T follicular helper cell (primary cell): ENCODE results near the gene CHCHD3.

ENCODE experiments used
- DNase-seq: peaks from one replicate; pipeline ENCODE4 v3.0.0-alpha.2; 2020; ENCODE audit warnings: low read depth

Gene CHCHD3

DNA sequence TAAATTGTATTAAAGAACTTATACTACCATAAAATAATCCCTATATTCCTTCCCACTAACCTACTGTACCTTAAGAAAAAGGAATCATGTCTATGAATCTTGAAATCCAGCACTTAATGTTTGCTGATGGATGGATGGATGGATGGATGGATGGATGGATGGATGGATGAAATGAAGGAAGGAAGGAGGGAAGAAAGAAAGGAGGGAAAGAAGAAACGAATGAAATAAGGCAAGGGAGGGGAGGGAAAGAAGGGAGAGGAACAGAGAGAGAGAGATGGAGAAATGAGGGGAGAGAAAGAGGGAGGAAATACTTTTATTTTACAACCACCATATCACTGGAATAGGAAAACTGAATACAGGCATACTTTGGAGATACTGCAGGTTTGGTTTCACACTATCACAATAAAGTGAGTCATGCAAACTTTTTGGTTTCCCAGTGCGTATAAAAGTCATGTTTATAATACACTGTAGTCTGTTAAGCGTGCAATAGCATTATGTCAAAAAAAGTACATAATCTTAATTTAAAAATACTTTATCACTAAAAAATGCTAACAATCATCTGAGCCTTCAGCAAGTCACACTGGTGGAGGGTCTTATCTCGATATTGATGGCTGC lies 219.8 kb downstream of the CHCHD3 start:
- no peak for DNase-seq

DNA sequence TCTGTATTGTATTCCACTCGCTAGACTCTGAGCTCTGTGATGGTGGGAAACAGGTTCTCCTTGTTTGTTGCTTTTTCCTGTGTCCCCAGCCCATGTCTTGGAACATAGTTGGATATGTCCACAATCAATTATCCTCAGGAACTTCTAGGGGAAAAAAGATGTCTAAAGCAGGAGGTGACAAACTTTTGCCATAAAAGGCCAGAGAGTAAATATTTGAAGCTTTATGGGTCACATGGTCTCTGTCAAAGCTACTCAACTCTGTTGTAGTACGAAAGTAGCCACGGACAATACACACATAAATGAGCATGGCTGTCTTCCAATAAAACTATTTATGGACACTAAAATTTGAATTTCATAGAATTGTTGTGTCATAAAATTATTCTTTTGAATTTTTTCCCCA lies 220.5 kb downstream of the CHCHD3 start:
- DNase-seq = no peak

DNA sequence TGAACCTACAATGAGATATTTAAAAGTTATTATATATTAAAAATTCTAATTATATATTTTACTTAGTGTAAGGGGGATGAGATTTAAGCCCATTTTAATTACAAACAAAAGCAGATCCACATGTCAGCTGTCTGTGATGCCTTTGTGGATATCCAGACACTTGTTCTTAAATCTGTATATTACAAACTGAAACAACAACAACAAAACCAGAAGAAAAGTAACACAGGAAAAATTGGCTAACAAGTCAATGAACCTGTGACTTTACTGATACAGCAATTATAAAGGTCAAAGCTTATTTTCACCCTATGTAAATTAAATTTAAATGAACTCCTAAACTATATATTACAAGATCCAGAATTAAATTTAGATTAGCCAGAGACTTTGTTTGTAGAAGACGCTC lies 222.7 kb downstream of the CHCHD3 start:
- no peak for DNase-seq

DNA sequence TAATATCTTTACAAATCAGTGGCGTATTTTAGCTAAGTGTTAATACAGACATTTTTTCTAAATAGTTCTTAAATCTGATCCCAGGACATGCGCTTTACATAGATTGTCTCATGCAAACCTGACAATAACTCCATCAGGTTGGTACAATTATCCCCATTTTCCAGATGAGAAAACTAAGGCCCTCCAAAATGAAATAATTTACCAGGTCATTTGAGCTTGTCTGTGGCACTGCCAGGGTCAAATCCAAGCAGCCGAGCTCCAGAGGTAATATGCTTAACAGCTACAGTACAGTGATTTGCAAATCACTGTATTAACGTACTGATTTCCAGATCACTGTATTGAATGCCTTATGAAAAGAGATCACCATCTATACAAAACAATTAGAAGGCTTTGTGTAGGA lies 223.1 kb downstream of the CHCHD3 start:
- DNase-seq = no peak

DNA sequence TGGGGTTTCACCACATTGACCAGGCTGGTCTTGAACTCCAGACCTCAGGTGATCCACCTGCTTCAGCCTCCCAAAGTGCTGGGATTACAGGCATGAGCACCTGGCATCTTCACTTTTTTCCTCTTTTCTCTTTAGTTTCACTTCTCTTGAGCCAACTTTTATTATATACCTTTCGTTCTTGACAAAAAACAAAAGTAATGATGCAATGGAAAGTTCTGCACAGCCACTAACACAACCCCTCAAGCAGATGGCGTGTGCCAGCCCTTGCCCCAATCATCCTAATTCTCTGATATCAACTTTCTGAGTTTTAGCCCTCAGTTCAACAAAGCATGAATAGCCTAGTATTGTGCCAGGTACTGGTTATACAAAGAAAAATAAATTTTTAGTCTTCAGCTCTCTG lies 223.6 kb downstream of the CHCHD3 start:
- DNase-seq = no peak

DNA sequence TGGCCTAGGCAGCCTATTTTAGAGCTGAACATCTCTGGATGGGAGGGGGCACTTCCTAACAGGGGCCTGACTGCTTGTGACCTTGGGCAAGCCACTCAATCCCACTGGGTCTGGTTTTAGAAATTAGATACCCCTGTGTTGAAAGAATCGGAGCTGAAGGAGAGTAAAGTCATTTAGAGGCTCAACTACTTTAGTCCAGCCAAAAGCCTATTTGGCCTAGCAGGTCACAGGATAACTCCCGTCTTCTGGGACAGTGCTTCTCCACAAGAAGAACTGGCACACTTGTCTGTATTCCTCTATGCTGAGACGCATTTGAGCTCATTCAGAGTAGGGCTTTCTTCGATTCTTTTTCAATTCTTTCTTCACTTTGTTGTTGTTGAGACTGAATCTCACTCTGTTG lies 224.2 kb downstream of the CHCHD3 start:
- DNase-seq = no peak

DNA sequence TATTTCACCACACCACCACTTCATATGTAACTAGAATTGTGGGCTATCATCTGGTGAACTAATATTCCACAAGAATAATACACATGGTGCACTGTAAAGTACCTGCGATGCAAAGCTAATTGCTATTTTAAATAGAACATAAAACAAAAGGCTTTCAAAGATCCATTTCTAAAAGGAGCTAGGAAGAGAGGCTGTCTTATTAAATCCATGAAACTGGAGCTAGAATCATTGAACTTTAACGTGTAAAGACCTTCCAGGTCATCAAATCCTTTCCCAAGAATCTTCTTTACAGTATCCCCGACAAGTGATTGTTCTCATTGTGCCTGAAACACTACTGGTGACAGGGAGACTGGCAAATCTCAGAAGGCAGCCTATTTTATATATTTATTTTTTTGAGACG lies 224.9 kb downstream of the CHCHD3 start:
- DNase-seq = no peak

DNA sequence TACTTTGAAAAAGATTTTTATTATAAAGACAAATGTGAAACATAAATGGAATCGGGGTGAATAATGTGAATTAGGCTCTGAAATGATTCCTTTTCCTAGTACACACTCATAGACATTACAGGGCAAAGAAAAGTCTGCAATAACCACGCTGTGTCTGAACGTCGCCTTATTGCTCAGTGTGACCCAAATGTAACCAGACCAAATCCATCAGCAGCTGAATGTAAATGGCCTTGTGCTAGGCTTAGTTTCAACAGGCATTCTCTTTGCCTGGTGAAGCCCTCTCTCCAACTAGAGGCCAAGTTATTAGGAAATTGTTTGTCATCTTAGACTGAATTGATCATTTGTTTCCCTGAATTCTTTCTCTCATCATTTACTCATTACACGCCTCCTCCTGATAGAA lies 225.5 kb downstream of the CHCHD3 start:
- DNase-seq = no peak

DNA sequence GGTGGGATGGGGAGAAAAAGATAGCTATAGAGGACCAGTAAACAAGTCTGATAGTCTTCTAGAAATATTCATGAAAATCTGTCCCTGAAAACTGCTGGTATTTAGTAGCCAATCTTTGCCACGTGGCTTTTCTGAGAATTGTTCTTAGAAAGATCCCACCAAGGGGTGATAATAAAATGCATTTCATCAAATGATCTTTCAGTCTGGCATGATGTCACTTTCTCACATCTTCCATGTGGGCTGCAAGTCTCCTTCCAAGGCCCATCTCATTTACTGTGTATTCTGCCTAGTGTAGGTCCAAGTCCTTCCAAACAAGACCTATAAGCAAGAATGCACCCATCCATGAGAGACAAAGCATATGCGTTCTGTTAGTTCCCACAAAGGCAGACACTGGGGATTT lies 226.0 kb downstream of the CHCHD3 start:
- no peak for DNase-seq

DNA sequence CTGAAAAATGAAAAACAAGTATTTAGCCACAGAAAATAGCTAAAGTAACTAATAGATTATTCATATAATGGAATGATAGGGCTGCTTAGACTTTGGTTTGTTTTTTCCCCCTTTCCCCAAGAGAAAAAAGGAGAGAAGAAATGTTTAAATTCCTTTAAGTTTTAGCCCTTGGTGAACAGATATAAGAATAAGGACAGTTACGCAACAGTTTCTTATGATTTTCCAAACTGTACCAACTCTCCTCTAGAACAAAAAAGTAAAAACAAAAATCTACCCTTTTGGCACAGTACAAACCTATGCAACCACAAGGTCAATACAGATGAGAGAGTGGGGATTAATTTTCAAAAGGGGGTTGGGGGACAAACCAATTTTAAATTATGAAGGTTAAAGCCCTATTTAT lies 227.7 kb downstream of the CHCHD3 start:
- no peak for DNase-seq

DNA sequence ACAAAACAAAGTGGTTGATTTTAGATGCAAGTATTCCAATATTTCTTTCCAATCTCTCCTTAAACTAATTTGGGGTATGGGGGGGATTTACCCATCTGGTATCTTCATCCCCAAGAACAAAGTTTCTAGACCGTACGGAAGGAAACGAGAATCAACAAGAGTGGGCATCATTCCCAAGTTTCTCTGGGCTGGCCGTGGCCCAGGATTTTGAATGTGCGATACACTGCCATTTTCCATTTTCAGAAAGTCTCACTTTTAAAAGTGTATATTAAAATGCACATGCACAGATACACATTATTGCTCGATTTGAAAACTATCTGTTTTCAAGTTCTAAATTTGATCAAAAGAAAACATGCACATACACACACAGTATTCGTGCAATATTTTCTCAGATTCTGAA lies 234.5 kb downstream of the CHCHD3 start:
- no peak for DNase-seq

DNA sequence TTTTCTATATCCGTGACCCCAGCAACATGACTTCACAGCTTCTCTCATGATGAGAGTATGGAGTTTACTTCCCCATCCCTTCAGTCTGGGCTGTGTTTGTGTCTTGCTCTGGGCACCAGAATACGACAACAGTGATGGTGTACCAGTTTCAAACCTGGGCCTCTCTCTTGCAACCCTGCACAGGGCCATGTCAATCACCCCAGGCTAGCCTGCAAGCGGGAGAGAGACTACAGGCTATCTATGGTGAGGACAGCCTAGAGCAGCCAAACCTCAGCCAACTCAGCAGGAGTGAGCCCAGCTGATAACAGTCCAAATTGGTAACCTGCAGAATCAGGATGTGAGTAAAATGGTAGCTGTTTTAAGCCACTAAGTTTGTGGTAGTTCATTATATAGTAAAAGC lies 235.8 kb downstream of the CHCHD3 start:
- DNase-seq = no peak

DNA sequence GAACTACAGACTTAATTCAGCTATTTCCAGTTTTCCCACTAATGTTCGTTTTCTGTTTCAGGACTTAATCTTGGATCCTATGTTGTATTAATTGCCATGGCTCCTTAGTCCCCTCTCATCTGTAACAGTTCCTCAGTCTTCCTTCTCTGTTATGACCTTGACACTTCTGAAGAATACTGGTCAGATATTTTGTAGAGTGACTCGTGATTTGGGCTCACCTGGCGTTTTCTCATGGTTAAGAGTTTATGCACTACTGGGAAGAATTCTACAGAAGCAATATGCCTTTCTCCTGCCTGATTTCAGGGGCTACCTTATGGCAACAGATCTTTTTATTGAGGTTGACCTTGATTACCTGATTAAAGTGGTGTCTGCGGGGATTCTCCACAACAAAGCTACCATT lies 239.4 kb downstream of the CHCHD3 start:
- no peak for DNase-seq

DNA sequence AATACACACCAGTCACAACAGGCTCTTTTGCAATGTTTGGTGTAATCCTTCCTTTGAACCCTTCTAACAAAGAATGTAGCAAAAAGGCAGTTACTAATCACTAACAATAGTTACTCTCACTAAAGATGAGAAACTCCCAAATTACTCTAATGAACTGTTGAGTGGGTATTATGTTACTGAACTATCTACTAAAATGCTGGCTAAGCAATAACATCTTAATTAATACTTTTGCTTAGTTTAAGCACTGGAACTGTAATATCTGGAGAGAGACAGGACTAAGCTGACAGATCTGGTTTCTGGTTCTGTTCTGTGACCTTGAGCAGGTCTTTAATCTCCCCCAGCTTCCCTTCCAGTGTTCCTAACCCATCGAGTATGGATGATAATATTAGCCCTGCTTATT lies 241.7 kb downstream of the CHCHD3 start:
- no peak for DNase-seq

DNA sequence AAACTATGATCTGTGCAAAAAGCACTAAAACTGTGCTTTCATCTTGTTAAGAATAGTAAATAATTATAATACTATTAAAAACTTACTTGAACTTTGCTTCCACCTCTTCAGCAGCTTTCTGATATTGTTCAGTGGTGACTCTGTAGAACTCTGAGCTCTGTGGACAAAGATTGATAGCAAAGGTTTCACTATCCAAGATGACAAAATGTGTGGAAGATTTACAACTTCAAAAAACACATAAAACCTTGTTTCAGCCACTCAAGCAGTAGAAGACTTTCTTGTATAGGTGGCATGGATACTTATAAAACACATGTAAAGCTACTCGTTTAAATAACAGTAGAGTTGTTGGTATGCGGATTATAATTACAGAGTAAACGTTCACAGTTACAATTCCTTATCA lies 243.6 kb downstream of the CHCHD3 start:
- DNase-seq = no peak

DNA sequence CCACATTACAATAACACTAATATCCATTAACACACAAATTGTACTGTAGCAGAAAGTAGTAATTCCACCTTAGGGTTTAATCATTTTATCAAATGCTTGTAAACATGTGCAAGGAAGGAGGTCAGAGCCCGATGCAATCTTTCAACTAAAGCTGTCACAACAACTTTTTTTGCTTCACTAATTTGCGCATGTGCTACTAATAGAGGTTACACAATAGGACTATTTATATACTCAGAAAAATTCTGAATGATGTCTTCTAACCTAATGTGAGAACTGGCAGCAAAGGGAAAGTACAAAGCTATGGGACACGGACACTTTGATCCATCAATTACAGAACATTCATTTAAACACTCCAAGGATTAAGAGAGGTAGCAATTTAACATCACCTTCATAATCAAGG lies 244.4 kb downstream of the CHCHD3 start:
- DNase-seq = no peak

DNA sequence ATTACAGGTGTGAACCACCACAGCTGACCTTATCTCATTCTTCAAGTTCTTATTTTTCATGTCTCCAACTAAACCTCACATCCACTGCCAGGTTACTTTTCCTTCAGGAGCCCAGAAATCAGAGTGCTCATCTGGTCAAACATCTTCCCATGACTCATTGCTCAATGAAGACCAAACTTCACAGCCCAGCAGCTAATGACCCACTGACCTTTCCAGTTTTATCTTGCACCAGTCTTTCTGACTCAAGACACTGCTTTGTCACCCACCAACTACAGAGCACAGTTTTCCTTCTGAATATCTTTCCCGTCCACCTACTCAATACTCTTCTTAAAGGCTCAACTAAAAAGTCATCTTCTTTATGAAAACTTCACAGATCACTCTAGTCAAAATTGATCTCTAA lies 245.1 kb downstream of the CHCHD3 start:
- DNase-seq = no peak

DNA sequence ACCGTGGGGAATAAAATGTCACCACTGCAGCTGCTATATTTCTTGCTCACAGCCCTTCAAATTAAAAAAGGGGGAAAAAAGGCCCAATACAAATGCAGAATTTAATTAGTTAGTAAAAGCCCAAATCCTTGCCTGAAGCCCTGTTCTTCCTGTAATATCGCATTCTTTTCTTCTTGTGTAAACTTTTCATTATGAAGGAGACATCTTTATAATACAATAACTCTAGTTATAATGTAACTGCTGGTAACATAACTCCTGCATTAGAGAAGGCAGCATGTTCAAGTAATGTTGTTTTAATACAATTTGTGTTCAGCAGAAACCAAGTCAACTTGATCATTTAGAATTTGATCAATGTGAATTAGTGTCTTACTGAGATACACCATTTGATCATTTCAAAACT lies 250.9 kb downstream of the CHCHD3 start:
- DNase-seq = no peak

DNA sequence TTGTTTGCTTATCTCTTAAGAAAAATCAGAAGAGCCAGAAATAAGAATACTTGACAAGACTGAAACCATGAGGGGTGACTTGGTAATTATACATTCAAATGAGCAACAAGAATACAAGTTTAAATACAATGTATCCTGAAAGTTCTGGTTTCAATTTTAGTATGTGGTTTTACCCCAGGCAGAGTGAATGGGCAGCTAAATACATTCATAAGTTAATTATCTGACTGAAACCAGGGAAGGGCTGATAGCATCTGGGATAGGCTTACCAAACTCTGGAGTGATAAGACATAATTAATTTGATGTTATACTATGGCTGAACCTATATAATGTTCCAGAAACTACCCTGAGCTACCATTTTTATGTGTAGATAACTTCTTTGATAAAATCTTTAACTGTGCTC lies 253.4 kb downstream of the CHCHD3 start:
- DNase-seq = no peak

DNA sequence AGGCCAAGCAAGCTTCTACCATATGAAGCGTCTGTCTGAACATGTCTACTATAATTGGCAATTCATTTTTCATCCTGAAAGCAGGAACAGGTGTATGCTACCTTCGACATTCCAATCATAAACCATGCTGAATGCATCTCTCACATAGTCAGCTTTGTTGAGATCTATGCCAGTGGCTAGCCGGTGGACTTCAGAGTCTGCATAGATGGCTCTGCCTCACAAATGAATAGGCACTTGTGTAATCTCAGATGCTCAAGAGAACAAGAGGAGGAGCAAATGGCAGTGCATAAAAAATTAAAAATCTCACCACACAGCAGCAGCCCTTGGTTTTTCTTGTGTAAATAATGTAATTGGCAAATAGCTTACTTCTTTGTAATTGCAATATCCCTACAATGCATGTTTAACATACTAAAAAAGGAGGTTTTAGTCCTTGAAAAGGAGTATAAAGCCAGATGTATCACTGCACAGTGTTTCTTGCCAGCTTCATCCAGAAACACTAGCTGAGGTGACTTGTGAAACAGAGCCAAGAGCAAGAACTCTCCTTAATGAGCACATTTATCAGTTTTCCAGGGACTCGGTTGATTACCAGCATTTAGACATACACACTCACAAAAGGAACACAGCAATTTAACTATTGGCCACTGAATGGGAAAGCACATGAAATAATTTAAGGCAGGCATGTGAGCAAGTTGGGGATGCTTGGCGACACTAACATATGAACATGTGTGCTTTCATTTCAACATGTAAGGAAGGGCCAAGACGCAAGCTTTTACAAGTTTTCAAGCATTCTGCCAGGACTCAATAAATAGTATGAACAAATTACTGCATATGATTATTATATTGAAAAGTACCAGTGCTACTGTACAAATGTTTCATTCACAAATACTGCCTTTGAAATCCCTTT lies 255.7 kb downstream of the CHCHD3 start:
- no peak for DNase-seq

DNA sequence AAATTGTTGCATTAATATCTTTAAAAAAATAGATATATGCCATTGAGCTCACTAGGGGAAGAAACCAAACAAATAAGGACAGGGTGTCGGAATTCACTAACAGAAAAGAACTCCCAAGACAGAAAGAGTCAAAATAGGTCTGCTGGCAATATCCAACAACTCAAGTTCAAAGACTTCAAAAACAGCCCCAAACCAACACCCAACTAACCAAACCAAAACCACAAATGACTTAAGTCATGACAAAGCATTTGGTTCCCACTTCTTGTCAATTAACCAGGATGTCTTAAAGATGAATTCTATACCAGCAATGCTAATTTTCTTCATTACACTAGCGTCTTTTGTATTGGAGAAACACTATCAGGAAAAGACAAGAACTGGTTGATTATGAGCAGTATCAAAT lies 256.7 kb downstream of the CHCHD3 start:
- DNase-seq = no peak

DNA sequence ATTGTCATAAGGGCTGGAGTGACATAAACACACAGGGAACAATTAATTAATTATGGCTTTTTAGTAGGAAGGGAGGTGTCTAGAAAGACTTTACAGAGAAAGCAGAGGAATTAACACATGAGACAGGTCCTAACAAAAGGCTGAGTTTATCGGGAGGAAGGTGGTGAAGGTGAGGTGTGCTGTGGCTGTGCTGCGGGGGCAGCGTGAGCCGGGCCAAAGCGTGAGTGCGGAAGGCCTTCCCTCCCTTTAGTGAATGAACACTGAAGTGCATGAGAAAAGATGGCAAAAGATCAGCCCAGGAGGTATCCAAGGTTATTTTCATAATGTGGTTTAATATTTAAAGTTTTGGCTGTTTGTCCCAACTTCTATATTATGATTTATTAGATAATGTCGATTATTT lies 262.2 kb downstream of the CHCHD3 start:
- DNase-seq = no peak

DNA sequence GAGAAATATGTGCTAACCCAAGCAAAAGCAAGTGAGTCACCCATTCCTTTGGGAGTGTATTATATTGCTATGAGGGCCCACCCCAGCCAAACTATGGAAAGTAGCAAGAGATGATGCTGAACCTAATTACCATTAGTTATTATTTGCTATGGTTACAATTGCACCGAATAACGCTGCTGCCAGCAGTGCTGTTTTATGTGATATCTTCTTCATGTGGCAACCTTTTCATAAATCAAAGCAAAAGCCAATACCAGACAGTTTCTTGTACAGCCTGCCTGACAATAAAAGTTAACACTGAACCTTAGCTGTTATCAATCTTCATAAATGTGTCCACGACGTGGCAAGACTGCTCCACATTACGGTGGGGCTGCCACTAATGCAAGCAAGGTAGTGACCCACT lies 263.9 kb downstream of the CHCHD3 start:
- DNase-seq = no peak
